ENCODE results near the gene EVA1C.

EVA1C gene

DNA sequence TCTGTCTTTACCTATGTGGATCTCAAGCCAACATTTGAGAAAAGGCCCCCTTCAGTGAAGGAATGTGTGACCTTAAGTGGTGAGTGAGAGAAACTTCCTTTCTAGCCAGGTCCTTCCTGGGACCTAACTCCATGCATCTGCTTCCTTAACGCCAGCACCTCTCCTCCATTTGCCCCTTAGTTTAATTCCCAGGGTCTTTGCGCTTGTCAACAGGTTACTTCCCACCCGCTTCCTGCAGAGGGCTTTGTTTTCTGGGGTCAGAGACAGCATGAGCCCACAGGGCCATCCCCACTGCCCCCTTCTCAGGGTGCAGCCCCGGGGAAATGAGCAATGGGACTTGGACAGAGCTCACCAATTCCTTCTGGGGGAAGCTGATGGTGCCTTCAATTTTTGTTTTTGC is 54.8 kb downstream of the EVA1C start:
- H3K9me3 ChIP-seq (ENCODE audit: low read length): no peaks in the 10 kb centered on the region
- H3K36me3 ChIP-seq (ENCODE audit: insufficient read depth, low read length): no peaks in the 10 kb centered on the region
- peaks cover under 1% of the 10 kb centered on the region for H3K4me1 ChIP-seq (ENCODE audit: insufficient read depth, low read length)
- no peaks in the 10 kb centered on the region for H3K27me3 ChIP-seq (ENCODE audit: insufficient read depth, low read length)
- no peak overlapping the region for H3K4me3 ChIP-seq (ENCODE audit: low read length)
- no peak overlapping the region for H2AFZ ChIP-seq (ENCODE audit: low read depth, low read length)

DNA sequence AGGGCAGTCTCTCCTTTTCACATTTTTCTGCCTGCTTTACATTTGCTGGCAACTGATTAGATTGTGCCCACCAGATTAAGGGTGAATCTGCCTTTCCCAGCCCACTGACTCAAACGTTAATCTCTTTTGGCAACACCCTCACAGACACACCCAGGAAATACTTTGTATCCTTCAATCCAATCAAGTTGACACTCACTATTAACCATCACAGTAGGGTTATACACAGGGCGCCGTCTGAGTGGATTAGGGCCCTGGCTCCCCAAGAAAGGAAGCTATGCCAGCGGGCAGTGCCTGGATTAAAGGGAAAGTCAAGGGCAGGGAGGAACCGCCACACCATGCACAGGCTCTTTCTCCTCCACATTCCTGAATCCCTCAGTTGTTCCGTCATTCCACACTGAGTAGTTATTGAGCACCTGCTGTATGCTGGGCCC is 56.2 kb downstream of the EVA1C start:
- Histone ChIP-seq H3K9me3 (ENCODE audit: low read length) (no peaks in the 10 kb centered on the region), H3K4me1 (ENCODE audit: insufficient read depth, low read length) (peaks cover 14% of the 10 kb centered on the region), H2AFZ (ENCODE audit: low read depth, low read length) (no peak overlapping the region), H3K27me3 (ENCODE audit: insufficient read depth, low read length) (no peaks in the 10 kb centered on the region), H3K4me3 (ENCODE audit: low read length) (no peak overlapping the region), H3K36me3 (ENCODE audit: insufficient read depth, low read length) (no peaks in the 10 kb centered on the region)

DNA sequence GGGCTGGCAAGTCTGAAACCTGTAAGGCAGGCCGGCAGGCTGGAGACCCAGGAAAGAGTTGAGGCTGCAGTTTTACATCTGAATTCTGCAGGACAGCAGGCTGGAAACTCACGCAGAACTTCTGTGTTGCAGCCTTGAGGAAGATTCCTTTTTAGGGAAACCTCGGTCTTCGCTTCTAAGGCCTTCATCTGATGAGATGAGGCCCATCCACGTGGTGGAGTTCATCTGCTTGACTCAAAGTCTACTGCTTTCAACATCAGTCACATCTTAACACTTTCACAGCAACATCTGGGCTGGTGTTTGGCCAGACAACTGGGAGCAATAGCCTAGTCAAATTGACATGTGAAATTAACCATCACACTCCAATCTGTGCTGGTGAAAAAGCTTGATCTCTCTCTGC is 57.1 kb downstream of the EVA1C start:
- no peaks in the 10 kb centered on the region for H3K9me3 ChIP-seq (ENCODE audit: low read length)

DNA sequence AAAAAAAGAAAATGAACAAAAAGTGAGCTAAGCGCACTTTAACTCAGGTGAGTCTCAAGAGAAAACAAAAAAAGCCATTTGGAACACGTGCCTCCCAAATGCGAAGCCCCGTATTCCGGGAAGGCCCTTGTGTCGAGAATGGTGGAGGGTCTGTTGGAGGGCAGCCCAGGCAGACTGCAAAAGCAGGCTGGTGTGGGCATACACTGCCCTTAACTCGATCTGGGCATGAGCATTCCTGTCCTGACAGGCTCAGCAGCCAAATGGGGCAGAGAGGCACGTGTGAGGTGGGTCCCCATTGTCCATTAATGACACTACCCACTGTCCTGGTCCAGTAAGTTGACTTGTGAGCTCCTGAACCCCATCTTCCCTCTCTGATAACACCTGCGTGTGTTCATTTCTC is 57.7 kb downstream of the EVA1C start:
- peaks cover 14% of the 10 kb centered on the region for H3K4me1 ChIP-seq (ENCODE audit: insufficient read depth, low read length)
- no peaks in the 10 kb centered on the region for H3K9me3 ChIP-seq (ENCODE audit: low read length)
- H3K4me3 ChIP-seq (ENCODE audit: low read length): no peak overlapping the region

More for the DNA sequence above, 57.1 kb downstream of the EVA1C start:
- Histone ChIP-seq H3K4me1 (ENCODE audit: insufficient read depth, low read length) (peaks cover 14% of the 10 kb centered on the region), H3K36me3 (ENCODE audit: insufficient read depth, low read length) (no peaks in the 10 kb centered on the region), H2AFZ (ENCODE audit: low read depth, low read length) (no peak overlapping the region), H3K27me3 (ENCODE audit: insufficient read depth, low read length) (no peaks in the 10 kb centered on the region), H3K4me3 (ENCODE audit: low read length) (no peak overlapping the region)

DNA sequence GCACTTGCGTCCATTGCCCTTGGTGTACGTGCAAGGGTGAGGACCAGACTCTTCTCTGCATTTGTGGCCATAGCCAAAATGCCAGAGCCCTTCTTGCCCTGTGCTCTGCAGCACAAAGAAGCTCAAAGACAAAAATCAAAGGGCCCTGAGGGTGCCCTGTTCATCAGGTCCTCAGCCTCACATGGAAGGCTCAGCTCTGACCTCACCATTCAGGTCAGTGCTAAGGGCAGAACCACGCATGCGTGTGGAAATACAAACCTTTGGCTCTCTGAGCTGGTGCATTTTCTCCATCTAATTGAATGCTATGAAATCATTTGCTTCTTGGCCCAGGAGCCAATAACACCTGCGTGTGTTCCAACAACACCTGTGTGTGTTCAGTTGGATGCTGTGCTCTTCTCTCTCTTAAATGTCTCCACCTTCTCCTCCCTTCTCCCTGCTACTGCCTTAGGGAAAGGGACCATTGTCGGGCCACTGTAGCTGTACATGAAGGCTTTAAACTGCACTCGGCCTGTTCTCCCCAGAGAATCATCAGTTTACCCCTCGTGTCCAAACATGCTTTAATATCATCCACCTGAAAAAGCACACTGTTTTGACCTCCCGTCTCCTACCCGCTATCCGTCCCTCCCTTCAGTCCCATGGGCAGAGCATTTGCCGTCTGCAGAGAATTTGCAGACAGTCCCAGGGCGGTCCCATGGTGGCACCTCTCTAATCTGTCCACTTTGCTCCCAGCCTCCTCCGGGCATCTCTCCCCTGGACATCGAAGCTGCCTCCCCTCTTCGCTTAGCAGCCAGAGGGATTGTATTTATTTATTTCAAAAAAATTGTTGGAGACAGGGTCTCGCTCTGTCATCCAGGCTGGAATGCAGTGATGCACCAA is 60.6 kb downstream of the EVA1C start:
- H3K9me3 ChIP-seq (ENCODE audit: low read length): no peaks in the 10 kb centered on the region

More for the DNA sequence above, 57.7 kb downstream of the EVA1C start:
- Histone ChIP-seq H3K27me3 (ENCODE audit: insufficient read depth, low read length) (no peaks in the 10 kb centered on the region), H3K36me3 (ENCODE audit: insufficient read depth, low read length) (no peaks in the 10 kb centered on the region), H2AFZ (ENCODE audit: low read depth, low read length) (no peak overlapping the region)

DNA sequence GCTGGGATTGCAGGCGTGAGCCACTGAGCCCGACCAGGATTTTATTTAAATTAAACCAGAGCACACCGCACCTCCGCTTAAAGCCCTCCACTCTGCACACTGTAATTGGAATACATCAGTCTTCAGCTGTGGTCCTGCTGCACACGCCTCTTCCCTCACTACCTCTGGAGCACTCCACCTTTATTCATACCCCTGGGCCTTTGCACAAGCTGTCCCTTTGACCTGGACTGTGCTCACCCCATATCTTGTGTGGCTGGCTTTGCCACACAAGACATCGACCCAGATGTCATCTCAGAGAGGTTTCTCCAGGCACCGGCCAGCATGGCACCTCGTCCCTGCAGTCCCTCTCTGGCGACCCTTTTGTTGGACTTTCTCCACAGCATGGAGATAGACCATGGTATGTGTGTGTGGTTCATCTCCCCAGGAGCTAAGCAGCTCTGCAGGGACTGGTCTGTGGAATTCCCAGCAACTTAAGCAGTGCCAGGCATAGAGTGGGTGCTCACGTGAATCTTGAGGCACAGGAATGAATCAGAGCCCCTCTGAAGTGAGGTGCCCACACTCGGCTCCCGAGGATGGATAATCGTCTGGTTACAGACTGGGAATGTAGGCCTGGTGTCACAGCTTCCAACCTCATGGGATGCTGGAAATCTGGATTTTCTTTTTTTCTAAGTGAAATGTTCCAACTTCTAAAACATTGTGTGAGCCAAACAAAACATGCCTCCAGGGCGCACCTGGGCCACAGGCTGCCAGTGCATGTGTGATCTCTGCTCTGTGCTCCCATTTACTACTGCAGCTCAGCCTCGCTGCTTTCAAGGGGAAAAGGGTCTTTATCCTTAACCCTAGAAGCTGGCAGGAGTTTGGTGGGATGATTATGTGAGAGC is 61.9 kb downstream of the EVA1C start:
- Histone ChIP-seq H3K9me3 (ENCODE audit: low read length) (no peaks in the 10 kb centered on the region), H3K4me3 (ENCODE audit: low read length) (no peak overlapping the region), H2AFZ (ENCODE audit: low read depth, low read length) (no peak overlapping the region), H3K27me3 (ENCODE audit: insufficient read depth, low read length) (no peaks in the 10 kb centered on the region), H3K36me3 (ENCODE audit: insufficient read depth, low read length) (no peaks in the 10 kb centered on the region), H3K4me1 (ENCODE audit: insufficient read depth, low read length) (peaks cover 14% of the 10 kb centered on the region)

More for the DNA sequence above, 60.6 kb downstream of the EVA1C start:
- Histone ChIP-seq H3K4me3 (ENCODE audit: low read length) (no peak overlapping the region), H2AFZ (ENCODE audit: low read depth, low read length) (no peak overlapping the region), H3K27me3 (ENCODE audit: insufficient read depth, low read length) (no peaks in the 10 kb centered on the region), H3K4me1 (ENCODE audit: insufficient read depth, low read length) (peaks cover 14% of the 10 kb centered on the region), H3K36me3 (ENCODE audit: insufficient read depth, low read length) (no peaks in the 10 kb centered on the region)

DNA sequence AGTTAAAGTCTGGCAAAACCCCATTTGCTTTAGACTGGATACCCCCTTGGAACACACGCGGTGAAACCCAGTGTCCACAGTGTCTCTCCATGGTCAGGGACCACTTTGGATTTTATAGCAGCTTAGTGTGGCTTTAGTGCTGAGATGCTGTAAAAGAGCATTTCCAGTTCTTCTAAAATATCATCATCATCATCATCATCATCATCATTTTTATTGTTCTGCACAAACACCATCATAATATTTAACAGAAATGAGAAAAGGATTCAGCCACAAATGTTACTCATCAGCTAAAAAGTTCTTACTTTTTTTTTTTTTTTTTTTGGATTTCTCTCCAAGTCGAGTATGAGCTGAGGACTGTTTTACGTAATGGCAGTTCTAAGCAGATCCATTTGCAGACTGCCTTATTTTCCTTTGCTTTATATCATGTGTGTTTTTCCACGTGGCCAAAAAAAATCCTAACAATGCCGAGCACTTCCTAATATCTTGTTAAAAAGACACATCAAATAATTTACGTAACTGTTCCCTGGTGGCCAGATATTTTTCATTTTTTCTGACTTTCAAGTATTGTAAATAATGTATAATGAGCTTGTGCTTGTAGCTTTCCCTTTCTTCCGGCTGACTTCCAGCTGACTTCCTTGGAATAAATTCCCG is 62.8 kb downstream of the EVA1C start:
- no peaks in the 10 kb centered on the region for H3K36me3 ChIP-seq (ENCODE audit: insufficient read depth, low read length)
- no peaks in the 10 kb centered on the region for H3K9me3 ChIP-seq (ENCODE audit: low read length)
- H3K4me3 ChIP-seq (ENCODE audit: low read length): no peak overlapping the region
- peaks cover 14% of the 10 kb centered on the region for H3K4me1 ChIP-seq (ENCODE audit: insufficient read depth, low read length)
- no peak overlapping the region for H2AFZ ChIP-seq (ENCODE audit: low read depth, low read length)
- no peaks in the 10 kb centered on the region for H3K27me3 ChIP-seq (ENCODE audit: insufficient read depth, low read length)

DNA sequence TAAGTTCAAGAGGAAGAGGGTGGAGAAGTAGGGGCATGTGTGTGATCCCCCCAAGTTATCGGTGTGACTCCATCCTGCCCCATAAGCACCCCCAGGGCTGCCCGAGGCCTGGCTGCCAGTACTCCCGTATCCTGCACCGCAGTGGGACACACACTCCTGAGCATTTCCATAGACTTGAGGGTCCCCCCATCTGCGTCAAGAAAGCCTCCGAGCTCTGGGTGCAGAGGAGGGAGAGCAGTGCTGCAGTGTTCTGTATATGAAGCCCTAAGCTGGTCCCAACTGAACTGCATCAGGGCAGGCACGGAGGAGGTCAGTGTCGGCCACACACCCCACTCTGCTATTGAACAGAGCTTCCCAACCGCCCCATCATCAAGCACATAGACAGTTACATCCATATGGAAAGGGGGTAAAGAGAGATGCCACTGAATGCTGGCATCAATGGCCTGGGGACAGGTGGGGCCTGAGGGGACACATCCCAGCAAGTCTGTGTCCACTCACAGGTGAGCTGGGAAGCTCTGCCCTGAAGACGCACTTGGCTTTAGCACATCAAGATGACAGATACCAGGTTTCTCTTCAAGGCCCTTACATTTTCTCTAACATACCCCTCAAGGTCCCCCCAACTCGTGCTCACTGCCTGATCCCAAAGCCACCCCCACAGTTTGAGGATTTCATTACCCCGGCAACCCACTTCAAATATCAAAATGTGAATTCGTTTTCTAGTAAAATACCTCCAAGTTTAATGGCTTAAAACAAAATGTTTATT is 64.3 kb downstream of the EVA1C start:
- Histone ChIP-seq H3K4me1 (ENCODE audit: insufficient read depth, low read length) (peaks cover 14% of the 10 kb centered on the region), H3K9me3 (ENCODE audit: low read length) (no peaks in the 10 kb centered on the region), H2AFZ (ENCODE audit: low read depth, low read length) (no peak overlapping the region), H3K4me3 (ENCODE audit: low read length) (no peak overlapping the region), H3K27me3 (ENCODE audit: insufficient read depth, low read length) (no peaks in the 10 kb centered on the region), H3K36me3 (ENCODE audit: insufficient read depth, low read length) (no peaks in the 10 kb centered on the region)

DNA sequence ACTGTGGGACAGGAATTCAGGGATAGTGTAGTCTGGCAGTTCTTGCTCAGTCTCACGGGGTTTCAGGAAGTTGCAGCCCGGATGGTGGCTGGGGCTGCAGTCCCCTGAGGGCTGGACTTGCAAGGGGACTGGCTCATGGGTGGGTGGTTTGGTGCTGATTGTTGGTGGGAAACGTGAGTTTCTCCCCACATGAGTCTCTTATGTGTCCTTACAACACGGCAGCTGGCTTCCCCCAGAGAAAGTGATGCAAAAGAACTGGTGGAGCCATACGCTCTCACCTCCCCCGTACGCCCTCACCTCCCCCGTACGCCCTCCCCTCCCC is 64.9 kb downstream of the EVA1C start:
- Histone ChIP-seq H3K9me3 (ENCODE audit: low read length) (no peaks in the 10 kb centered on the region), H3K4me3 (ENCODE audit: low read length) (no peak overlapping the region), H3K27me3 (ENCODE audit: insufficient read depth, low read length) (no peaks in the 10 kb centered on the region), H2AFZ (ENCODE audit: low read depth, low read length) (no peak overlapping the region), H3K4me1 (ENCODE audit: insufficient read depth, low read length) (peaks cover 12% of the 10 kb centered on the region), H3K36me3 (ENCODE audit: insufficient read depth, low read length) (no peaks in the 10 kb centered on the region)

DNA sequence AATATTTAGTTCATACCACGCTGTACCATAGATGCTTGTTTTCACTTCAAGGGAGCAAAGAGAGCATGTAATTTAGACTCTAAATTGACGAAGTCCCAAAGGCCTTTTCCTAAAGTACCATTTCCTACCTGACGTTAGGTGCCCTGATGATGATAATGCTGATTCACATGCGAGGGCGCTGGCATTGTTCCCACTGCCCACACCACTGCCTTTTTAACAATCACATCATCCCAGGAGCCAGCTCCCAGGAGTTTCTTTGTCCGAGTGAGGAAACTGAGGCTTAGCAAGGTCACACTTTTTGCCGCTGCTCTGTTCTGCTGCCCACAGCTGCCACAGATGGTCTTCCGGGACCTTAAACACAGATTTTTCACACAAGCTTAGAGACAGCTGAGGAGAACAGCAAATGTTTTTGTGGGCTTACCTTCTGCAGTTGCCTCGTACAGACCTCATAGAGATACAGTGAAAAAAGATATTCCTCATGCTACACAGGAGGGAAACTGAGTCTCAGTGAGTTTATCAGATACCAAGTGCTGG is 69.4 kb downstream of the EVA1C start:
- Histone ChIP-seq H3K4me3 (ENCODE audit: low read length) (no peak overlapping the region), H3K27me3 (ENCODE audit: insufficient read depth, low read length) (no peaks in the 10 kb centered on the region), H3K4me1 (ENCODE audit: insufficient read depth, low read length) (no peaks in the 10 kb centered on the region), H2AFZ (ENCODE audit: low read depth, low read length) (no peak overlapping the region), H3K36me3 (ENCODE audit: insufficient read depth, low read length) (no peaks in the 10 kb centered on the region), H3K9me3 (ENCODE audit: low read length) (peaks cover 2% of the 10 kb centered on the region)

DNA sequence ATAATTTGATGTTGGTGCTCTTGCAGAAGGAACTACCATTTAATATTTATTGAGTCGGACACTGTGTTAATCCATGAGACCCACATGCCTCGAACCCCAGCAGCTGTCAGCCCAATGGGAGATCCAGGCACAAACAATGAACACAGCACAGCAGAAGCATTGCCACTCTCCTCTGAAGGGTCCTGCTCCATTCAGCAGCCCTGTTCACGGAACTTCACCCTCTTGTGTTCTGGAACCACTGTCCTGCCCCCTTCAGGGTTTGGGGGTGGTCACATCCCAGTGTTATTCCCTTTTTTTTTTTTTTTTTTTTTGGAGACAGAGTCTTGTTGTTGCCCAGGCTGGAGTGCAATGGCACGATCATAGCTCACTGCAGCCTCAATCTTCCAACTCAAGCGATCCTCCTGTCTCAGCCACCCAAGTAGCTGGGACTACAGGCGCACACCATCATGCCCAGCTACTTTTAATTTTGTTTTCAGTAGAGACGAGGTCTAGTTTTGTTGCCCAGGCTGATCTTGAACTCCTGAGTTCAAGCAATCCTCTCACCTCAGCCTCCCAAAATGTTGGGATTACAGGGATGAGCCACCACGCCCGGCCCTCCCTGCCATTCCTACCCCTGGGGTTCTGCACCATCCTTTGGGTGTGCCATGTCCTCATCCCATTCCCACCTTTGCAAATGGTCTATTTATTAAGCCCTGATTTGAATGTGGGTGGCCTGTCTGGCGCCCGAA is 70.2 kb downstream of the EVA1C start:
- H3K4me3 ChIP-seq (ENCODE audit: low read length): no peak overlapping the region
- H3K9me3 ChIP-seq (ENCODE audit: low read length): peaks cover 2% of the 10 kb centered on the region
- no peaks in the 10 kb centered on the region for H3K27me3 ChIP-seq (ENCODE audit: insufficient read depth, low read length)
- H3K4me1 ChIP-seq (ENCODE audit: insufficient read depth, low read length): no peaks in the 10 kb centered on the region
- no peaks in the 10 kb centered on the region for H3K36me3 ChIP-seq (ENCODE audit: insufficient read depth, low read length)
- no peak overlapping the region for H2AFZ ChIP-seq (ENCODE audit: low read depth, low read length)

DNA sequence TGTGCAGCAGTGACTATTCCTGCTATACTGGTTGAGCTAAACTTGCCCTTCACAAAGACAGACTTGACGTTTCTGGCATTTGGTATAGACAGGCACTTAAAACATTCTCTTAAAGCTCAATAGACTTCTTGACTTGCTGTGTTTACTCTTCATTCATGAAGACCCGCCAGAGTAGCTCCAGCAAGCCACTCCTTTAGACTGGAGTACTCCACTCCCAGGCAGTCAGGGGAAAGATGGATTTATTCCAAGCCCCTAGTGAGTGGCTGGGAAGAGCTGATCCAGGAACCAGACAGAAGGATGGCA is 70.7 kb downstream of the EVA1C start:
- H3K4me1 ChIP-seq (ENCODE audit: insufficient read depth, low read length): no peaks in the 10 kb centered on the region
- H3K36me3 ChIP-seq (ENCODE audit: insufficient read depth, low read length): no peaks in the 10 kb centered on the region
- no peak overlapping the region for H3K4me3 ChIP-seq (ENCODE audit: low read length)
- H3K27me3 ChIP-seq (ENCODE audit: insufficient read depth, low read length): no peaks in the 10 kb centered on the region
- peaks cover 2% of the 10 kb centered on the region for H3K9me3 ChIP-seq (ENCODE audit: low read length)
- H2AFZ ChIP-seq (ENCODE audit: low read depth, low read length): no peak overlapping the region

Measured in neuron (in vitro differentiated cells).